HS-27A (cell line): ENCODE data around the gene FTHL17.

ENCODE experiments used
- DNase-seq: peaks from one replicate; pipeline ENCODE4 v3.0.0-alpha.2; 2012; ENCODE audit warnings: low read depth, missing footprints

FTHL17 gene

GRCh38 chrX:31038575-31039326, 33.1 kb downstream of the FTHL17 start:
- no peak for DNase-seq

GRCh38 chrX:31036895-31037294, 34.9 kb downstream of the FTHL17 start:
- DNase-seq = no peak

GRCh38 chrX:31027351-31027750, 44.5 kb downstream of the FTHL17 start:
- DNase-seq = no peak

DNA sequence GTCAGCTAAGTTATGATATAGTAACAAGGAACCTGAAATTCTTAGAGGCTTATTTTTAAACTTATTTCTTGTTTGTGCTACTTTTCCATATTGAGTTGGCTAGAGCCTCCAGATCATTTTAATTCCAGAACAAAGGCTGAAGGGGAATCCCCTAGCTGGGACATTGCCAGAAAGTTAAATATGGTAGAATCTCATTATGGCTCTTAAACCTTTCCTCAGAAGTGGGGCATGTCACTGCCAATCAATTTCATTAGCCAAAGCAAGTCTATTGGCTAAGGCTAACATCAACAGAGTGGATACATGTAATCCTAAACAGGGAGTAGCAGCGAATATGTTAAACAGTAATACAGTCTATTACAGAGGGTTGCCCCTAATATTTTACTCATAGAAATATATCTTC, 47.0 kb downstream of the FTHL17 start:
- no peak for DNase-seq

- DNase-seq = no peak
Observed at GRCh38 chrX:31021537-31021936, 50.3 kb downstream of the FTHL17 start.
